HFFc6 (cell line): ENCODE results near the gene MAB21L2. TPM values are rescaled to one million over a fixed set of nuclear protein-coding genes. Genes with fewer than 3 reads are reported as not detected.
"Not testable (repeated sequence)": the region's sequence is repeated elsewhere in the genome, so short reads cannot be mapped to it uniquely, and the experiment has no call there.

Source experiments
- DNase-seq: peaks from one replicate; pipeline ENCODE4 v3.0.0-alpha.2; 2018
- H3K27ac Mint-ChIP-seq: 2 replicates; pipeline ENCODE4 v1.8.0; 2020; ENCODE audit warnings: mild to moderate bottlenecking, mixed read lengths
- H3K27me3 Mint-ChIP-seq: 2 replicates; pipeline ENCODE4 v1.8.0; 2021; ENCODE audit warnings: mild to moderate bottlenecking, moderate library complexity, mixed read lengths; ENCODE audit not compliant: insufficient read depth
- H3K36me3 Mint-ChIP-seq: 2 replicates; pipeline ENCODE4 v1.8.0; 2021; ENCODE audit warnings: low read depth, mixed read lengths
- H3K4me1 Mint-ChIP-seq: 2 replicates; pipeline ENCODE4 v1.8.0; 2020; ENCODE audit warnings: low read depth, mixed read lengths
- H3K4me3 Mint-ChIP-seq: 2 replicates; pipeline ENCODE4 v1.8.0; 2020; ENCODE audit warnings: mild to moderate bottlenecking, moderate library complexity, mixed read lengths
- H3K9me3 Mint-ChIP-seq: 2 replicates; pipeline ENCODE4 v1.8.0; 2020; ENCODE audit warnings: mild to moderate bottlenecking, mixed read lengths
- CTCF ChIP-seq: fragments of 200-600 bp; sonication (generic); IDR thresholded peaks from 2 replicates; pipeline ENCODE4 v1.5.0; 2021; ENCODE audit warnings: antibody characterized with exemption, mild to moderate bottlenecking
- long read RNA-seq: library from polyadenylated mRNA; unstranded; transcript quantifications from one replicate; pipeline ENCODE4 v2.0.0, GENCODE V29; 2019
- total RNA-seq, 6 experiments: library from RNA; stranded (reverse); fragmentation: NEBNext Ultra II Directional; extraction: Animal tissue kit (Norgen Biotek cat#: 25700); gene quantifications; 2 replicates in 1 of 6; 3 replicates in 5 of 6; pipeline ENCODE4 v1.2.3, GENCODE V29; 2021

Gene MAB21L2
- total RNA-seq, result not detected
- long read RNA-seq, result 0 reads

GRCh38 chr4:150582146-150582872, at the start of gene MAB21L2:
Gene MAB21L2 (plus strand): TSS chr4:150582151. CDS start chr4:150583030, 879 bp downstream.
- no peak for DNase-seq
- Mint-ChIP-seq H3K9me3 (peaks cover 22% of the 10 kb centered on the region), H3K4me1 (0 out of 2 replicates have a peak, but pooled peaks cover 5% of the 10 kb centered on the region), H3K36me3 (peaks cover 35% of the 10 kb centered on the region), H3K27me3 (no peaks in the 10 kb centered on the region; the same call in 1 of the 2 replicates), H3K4me3 (no peak within 1 kb of the TSS), H3K27ac (no peak within 1 kb of the TSS)
- no peak for TF ChIP-seq CTCF

- H3K27ac Mint-ChIP-seq, result no peak overlapping the region
- peak; percentile 45 for DNase-seq
- no peak for TF ChIP-seq CTCF
- H3K36me3 Mint-ChIP-seq, result no peaks in the 10 kb centered on the region
- no peak overlapping the region for H3K4me3 Mint-ChIP-seq
- peaks cover 10% of the 10 kb centered on the region for H3K4me1 Mint-ChIP-seq
- H3K27me3 Mint-ChIP-seq, result no peaks in the 10 kb centered on the region; the same call in 1 of the 2 replicates
- H3K9me3 Mint-ChIP-seq, result no peaks in the 10 kb centered on the region
These were observed 48.3 kb upstream of the MAB21L2 start for GRCh38 chr4:150533673-150534072.

GRCh38 chr4:150534818-150535217, 47.1 kb upstream of the MAB21L2 start:
- H3K4me1 Mint-ChIP-seq, result peaks cover 10% of the 10 kb centered on the region
- no peaks in the 10 kb centered on the region for H3K9me3 Mint-ChIP-seq
- H3K27me3 Mint-ChIP-seq, result no peaks in the 10 kb centered on the region; the same call in 1 of the 2 replicates
- no peak overlapping the region for H3K4me3 Mint-ChIP-seq
- H3K27ac Mint-ChIP-seq, result no peak overlapping the region
- no peak for TF ChIP-seq CTCF
- no peak for DNase-seq
- H3K36me3 Mint-ChIP-seq, result no peaks in the 10 kb centered on the region

- not testable (repeated sequence) for H3K4me1 Mint-ChIP-seq, H3K9me3 Mint-ChIP-seq, H3K36me3 Mint-ChIP-seq, DNase-seq, H3K4me3 Mint-ChIP-seq, H3K27me3 Mint-ChIP-seq, H3K27ac Mint-ChIP-seq
These were observed 44.0 kb upstream of the MAB21L2 start for GRCh38 chr4:150537911-150538310.

- H3K4me1 Mint-ChIP-seq, result no peaks in the 10 kb centered on the region
- H3K9me3 Mint-ChIP-seq, result no peaks in the 10 kb centered on the region
- H3K36me3 Mint-ChIP-seq, result no peaks in the 10 kb centered on the region
- no peak overlapping the region for H3K27ac Mint-ChIP-seq
- H3K4me3 Mint-ChIP-seq, result no peak overlapping the region
- H3K27me3 Mint-ChIP-seq, result no peaks in the 10 kb centered on the region; the same call in 1 of the 2 replicates
- TF ChIP-seq CTCF, result no peak
- no peak for DNase-seq
These were observed 41.4 kb upstream of the MAB21L2 start for GRCh38 chr4:150540536-150540935.

GRCh38 chr4:150540959-150541360, 41.0 kb upstream of the MAB21L2 start:
- Mint-ChIP-seq H3K36me3 (no peaks in the 10 kb centered on the region), H3K27me3 (no peaks in the 10 kb centered on the region; the same call in 1 of the 2 replicates), H3K27ac (no peak overlapping the region), H3K4me1 (no peaks in the 10 kb centered on the region), H3K9me3 (no peaks in the 10 kb centered on the region), H3K4me3 (no peak overlapping the region)
- no peak for DNase-seq
- no peak for TF ChIP-seq CTCF
